ENCODE data around the gene UBE2D2.

Gene UBE2D2

DNA sequence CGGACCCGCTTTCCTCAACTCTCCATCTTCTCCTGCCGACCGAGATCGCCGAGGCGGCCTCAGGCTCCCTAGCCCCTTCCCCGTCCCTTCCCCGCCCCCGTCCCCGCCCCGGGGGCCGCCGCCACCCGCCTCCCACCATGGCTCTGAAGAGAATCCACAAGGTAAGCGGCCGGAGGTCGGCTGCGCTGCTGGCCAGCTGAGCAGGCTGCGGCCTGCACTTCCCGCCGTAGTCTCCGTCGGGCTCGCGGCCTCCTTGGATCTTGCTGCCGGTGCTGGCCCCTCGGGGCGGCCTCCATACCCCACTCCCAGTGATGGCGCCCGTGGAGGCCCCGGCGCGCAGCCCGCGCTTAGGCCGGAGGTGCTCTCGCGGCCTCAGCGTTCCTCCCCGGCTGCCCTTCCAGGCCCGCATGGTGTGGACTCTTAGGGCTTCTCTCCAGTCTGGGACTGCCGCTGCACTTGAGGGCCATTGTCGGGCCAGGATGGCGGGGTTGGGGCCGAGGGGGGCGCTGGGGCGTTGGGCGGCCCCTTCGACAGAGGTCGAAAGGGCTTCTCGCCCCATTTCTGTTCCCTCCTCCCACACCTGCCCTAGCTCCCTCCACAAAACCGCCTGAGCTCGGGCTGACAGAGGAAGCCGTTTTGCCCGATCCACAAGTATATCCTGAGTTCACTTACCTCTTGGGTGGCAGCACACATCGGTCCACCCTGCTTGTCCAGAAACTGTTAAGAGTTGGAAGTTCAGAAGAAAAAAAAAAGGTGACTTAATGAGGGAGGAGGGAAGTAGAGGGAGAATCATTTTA lies 714 bp downstream of the UBE2D2 start:
- peak; percentile 66 for DNase-seq (ENCODE audit: low spot score)
- H3K4me1 ChIP-seq (ENCODE audit: insufficient read depth, poor library complexity, severe bottlenecking) = peaks cover 14% of the 10 kb centered on the region
- TF ChIP-seq CTCF (IDR thresholded peaks at IDR 0.05; ENCODE audit: poor library complexity, severe bottlenecking) = no peak

GRCh38 chr5:139562847-139563246 lies 1.7 kb downstream of the UBE2D2 start:
- Histone ChIP-seq H3K27ac (ENCODE audit: poor library complexity, severe bottlenecking) (peak overlapping the region; percentile 72), H3K36me3 (ENCODE audit: low read depth) (peaks cover 53% of the 10 kb centered on the region), H3K9me3 (ENCODE audit: severe bottlenecking) (no peaks in the 10 kb centered on the region), H3K4me1 (ENCODE audit: insufficient read depth, poor library complexity, severe bottlenecking) (peaks cover 14% of the 10 kb centered on the region), H3K27me3 (ENCODE audit: insufficient read depth, poor library complexity, severe bottlenecking) (no peaks in the 10 kb centered on the region), H3K4me3 (ENCODE audit: severe bottlenecking) (peak overlapping the region; percentile 62)
- TF ChIP-seq CTCF (IDR thresholded peaks at IDR 0.05; ENCODE audit: poor library complexity, severe bottlenecking) = no peak
- DNase-seq (ENCODE audit: low spot score) = no peak
- ATAC-seq (ENCODE audit: low read depth) = no peak

More for the DNA sequence above, 714 bp downstream of the UBE2D2 start:
- peak; percentile 47 for ATAC-seq (ENCODE audit: low read depth)
- Histone ChIP-seq H3K27me3 (ENCODE audit: insufficient read depth, poor library complexity, severe bottlenecking) (no peaks in the 10 kb centered on the region), H3K36me3 (ENCODE audit: low read depth) (peaks cover 45% of the 10 kb centered on the region), H3K4me3 (ENCODE audit: severe bottlenecking) (peak overlapping the region; percentile 62), H3K9me3 (ENCODE audit: severe bottlenecking) (no peaks in the 10 kb centered on the region), H3K27ac (ENCODE audit: poor library complexity, severe bottlenecking) (peak overlapping the region; percentile 72)

DNA sequence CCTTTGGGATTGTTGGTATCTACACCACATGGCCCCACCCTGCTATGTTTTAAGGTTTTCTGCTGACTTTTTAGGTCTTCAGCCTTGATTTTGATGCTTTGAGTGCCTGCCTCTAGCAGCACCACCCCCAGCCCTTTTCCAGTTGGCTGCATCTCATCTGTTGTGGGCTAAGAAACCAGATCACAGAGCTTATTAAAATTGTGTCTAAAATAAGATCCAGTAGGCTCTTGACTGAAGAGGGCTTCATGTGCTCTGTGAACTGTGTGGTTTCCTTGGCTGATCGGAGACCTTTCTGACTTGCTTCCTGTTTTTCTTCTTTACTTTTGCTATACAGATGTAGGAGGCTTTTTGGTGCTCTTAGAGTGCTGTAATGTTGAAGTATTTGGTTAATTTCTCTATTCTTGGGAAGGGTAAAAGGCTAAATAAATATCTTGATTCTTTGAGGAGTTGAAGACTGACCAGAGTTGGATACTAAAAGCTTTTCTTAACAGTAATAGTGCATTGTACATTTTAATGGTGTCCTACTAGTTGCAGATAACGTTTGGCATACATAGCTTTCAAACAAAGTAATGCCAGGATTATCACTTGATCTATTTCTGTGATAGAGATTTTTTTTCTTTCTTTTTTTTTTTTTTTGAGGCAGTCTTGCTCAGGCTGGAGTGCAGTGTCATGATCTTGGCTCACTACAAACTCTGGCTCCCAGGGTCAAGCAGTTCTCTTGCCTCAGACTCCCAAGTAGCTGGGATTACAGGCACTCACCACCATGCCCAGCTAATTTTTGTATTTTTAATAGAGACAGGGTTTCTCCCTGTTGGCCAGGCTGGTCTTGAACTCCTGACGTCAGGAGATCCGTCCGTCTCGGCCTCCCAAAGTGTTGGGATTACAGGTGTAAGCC lies 4.5 kb downstream of the UBE2D2 start:
- Histone ChIP-seq H3K4me3 (ENCODE audit: severe bottlenecking) (no peak overlapping the region), H3K4me1 (ENCODE audit: insufficient read depth, poor library complexity, severe bottlenecking) (peaks cover 9% of the 10 kb centered on the region), H3K27ac (ENCODE audit: poor library complexity, severe bottlenecking) (no peak overlapping the region), H3K27me3 (ENCODE audit: insufficient read depth, poor library complexity, severe bottlenecking) (no peaks in the 10 kb centered on the region), H3K36me3 (ENCODE audit: low read depth) (peaks cover 81% of the 10 kb centered on the region), H3K9me3 (ENCODE audit: severe bottlenecking) (no peaks in the 10 kb centered on the region)
- no peak for TF ChIP-seq CTCF (IDR thresholded peaks at IDR 0.05; ENCODE audit: poor library complexity, severe bottlenecking)
- DNase-seq (ENCODE audit: low spot score) (no peak), ATAC-seq (ENCODE audit: low read depth) (no peak)

- Histone ChIP-seq H3K36me3 (ENCODE audit: low read depth) (peaks cover 90% of the 10 kb centered on the region), H3K4me1 (ENCODE audit: insufficient read depth, poor library complexity, severe bottlenecking) (peaks cover 9% of the 10 kb centered on the region), H3K9me3 (ENCODE audit: severe bottlenecking) (no peaks in the 10 kb centered on the region), H3K27me3 (ENCODE audit: insufficient read depth, poor library complexity, severe bottlenecking) (no peaks in the 10 kb centered on the region), H3K4me3 (ENCODE audit: severe bottlenecking) (no peak overlapping the region), H3K27ac (ENCODE audit: poor library complexity, severe bottlenecking) (no peak overlapping the region)
- ATAC-seq (ENCODE audit: low read depth) = no peak
- DNase-seq (ENCODE audit: low spot score) = no peak
- TF ChIP-seq CTCF (IDR thresholded peaks at IDR 0.05; ENCODE audit: poor library complexity, severe bottlenecking) = no peak
Measured at GRCh38 chr5:139566611-139567010, 5.5 kb downstream of the UBE2D2 start.

All from RWPE2 (cell line).